HL-60 (cell line): ENCODE data around the gene PRDM5.

Experiments
- CTCF ChIP-seq: IDR thresholded peaks from one replicate; pipeline ENCODE4 v1.5.1; 2011; ENCODE audit warnings: low read length, control low read depth, inconsistent platforms; ENCODE audit not compliant: insufficient read depth
- POLR2AphosphoS5 ChIP-seq: IDR thresholded peaks from 2 replicates; pipeline ENCODE4 v1.6.1; 2012; ENCODE audit warnings: low read depth
- REST ChIP-seq: IDR thresholded peaks from 2 replicates; pipeline ENCODE4 v1.6.1; 2012; ENCODE audit warnings: low read depth; ENCODE audit not compliant: insufficient replicate concordance

GRCh38 chr4:120754590-120754989 lies 167.9 kb downstream of the PRDM5 start:
- no peak for TF ChIP-seq CTCF
- TF ChIP-seq REST = no peak
- TF ChIP-seq POLR2AphosphoS5 = no peak
